C4-2B (cell line): ENCODE data around the gene GUCA2B.

Source experiments
- ZFX ChIP-seq: fragments of 450-650 bp; IDR thresholded peaks from 2 replicates; pipeline ENCODE4 v1.6.1; 2017
- TF ChIP-seq, protein P1 (sequence below): fragments of 450-650 bp; conservative IDR thresholded peaks from 2 replicates; pipeline ENCODE4 v1.5.1; 2017; ENCODE audit warnings: mild to moderate bottlenecking

DNA sequence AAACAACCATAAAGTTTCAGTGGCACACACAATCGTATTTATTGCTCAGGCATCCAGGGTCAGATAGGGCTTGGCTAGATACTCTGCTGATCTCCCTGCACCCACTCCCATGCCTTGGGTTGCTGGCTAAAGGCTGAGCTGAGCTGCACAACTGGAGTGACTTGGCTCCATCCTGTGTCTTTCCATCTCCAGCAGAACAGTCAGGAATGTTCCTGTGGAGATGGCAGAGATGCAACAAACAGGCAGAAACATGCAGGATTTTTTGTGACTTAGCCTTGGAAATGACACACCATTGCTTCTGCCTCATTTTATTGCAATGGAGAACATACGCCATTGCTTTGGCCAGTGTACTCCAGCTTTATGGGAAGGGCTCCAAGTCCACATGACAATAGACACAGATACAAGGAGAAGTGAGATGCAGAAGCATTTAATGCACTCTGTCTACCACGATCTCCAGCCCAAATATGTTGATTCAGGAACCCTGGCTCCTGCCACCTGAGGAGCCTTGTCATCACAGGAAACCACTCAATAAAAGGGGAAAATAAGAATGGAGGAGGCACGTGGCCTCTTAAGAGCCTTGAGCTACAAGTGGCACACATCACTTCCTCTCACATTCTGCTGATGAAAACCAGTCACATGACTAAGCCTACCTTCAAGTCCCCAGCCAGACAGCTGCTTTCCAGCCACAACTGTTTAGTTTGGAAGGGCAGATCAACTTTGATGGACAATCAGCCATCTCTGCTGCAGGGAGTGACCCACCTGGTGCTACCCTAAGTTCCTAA lies 10.1 kb upstream of the GUCA2B start:
- TF ChIP-seq, protein P1, sequence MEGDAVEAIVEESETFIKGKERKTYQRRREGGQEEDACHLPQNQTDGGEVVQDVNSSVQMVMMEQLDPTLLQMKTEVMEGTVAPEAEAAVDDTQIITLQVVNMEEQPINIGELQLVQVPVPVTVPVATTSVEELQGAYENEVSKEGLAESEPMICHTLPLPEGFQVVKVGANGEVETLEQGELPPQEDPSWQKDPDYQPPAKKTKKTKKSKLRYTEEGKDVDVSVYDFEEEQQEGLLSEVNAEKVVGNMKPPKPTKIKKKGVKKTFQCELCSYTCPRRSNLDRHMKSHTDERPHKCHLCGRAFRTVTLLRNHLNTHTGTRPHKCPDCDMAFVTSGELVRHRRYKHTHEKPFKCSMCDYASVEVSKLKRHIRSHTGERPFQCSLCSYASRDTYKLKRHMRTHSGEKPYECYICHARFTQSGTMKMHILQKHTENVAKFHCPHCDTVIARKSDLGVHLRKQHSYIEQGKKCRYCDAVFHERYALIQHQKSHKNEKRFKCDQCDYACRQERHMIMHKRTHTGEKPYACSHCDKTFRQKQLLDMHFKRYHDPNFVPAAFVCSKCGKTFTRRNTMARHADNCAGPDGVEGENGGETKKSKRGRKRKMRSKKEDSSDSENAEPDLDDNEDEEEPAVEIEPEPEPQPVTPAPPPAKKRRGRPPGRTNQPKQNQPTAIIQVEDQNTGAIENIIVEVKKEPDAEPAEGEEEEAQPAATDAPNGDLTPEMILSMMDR, result no peak
- no peak for TF ChIP-seq ZFX
